Measurements from ENCODE around the gene GAD1. TPM values are rescaled to one million over a fixed set of nuclear protein-coding genes. Genes with fewer than 3 reads are reported as not detected.

GAD1 gene
- total RNA-seq, 1 experiment from 2014 or later = 2.5 TPM

DNA sequence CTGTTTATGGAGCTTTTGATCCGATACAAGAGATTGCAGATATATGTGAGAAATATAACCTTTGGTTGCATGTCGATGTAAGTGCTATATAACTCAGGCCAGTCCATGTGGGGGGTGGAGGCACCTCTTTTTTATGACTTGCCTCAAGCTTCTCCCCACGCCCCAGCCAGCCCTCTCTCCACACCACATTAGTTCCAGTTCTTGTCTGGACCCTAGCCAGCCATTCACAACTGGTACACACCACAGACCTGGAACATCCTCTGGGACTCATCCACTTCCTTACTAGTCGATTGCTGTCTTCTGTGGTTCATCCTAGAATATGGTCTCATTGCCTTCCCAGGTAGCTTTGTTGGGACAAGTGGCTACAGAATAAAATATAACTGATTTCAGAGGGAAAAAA is 31.0 kb downstream of the GAD1 start:
- H3K36me3 Mint-ChIP-seq = no peaks in the 10 kb centered on the region
- H3K27me3 Mint-ChIP-seq (ENCODE audit: low read depth) = peaks cover 3% of the 10 kb centered on the region; the same call in 1 of the 2 replicates
- H3K4me3 Mint-ChIP-seq = no peak overlapping the region
- DNase-seq (ENCODE audit: low spot score) (no peak), ATAC-seq (no peak)
- TF ChIP-seq, protein P1, sequence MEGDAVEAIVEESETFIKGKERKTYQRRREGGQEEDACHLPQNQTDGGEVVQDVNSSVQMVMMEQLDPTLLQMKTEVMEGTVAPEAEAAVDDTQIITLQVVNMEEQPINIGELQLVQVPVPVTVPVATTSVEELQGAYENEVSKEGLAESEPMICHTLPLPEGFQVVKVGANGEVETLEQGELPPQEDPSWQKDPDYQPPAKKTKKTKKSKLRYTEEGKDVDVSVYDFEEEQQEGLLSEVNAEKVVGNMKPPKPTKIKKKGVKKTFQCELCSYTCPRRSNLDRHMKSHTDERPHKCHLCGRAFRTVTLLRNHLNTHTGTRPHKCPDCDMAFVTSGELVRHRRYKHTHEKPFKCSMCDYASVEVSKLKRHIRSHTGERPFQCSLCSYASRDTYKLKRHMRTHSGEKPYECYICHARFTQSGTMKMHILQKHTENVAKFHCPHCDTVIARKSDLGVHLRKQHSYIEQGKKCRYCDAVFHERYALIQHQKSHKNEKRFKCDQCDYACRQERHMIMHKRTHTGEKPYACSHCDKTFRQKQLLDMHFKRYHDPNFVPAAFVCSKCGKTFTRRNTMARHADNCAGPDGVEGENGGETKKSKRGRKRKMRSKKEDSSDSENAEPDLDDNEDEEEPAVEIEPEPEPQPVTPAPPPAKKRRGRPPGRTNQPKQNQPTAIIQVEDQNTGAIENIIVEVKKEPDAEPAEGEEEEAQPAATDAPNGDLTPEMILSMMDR (IDR thresholded peaks at IDR 0.05) = no peak
- no peak for TF ChIP-seq FOXP1 (CRISPR knock-in tag; IDR thresholded peaks at IDR 0.05; ENCODE audit: borderline replicate concordance)
- TF ChIP-seq NR3C1 (CRISPR knock-in tag; conservative IDR thresholded peaks at IDR 0.05; ENCODE audit: low read depth) = no peak
- H3K27ac Mint-ChIP-seq = no peak overlapping the region
- POLR2A ChIA-PET = interaction anchor here (0.6 kb wide), 1 partner anchor 181 kb away, joined by 3 read pairs; no protein-coding TSS in a partner anchor
- H3K9me3 Mint-ChIP-seq = peaks cover 6% of the 10 kb centered on the region; the same call in 1 of the 2 replicates
- CTCF ChIA-PET = interaction anchor here (0.7 to 1.4 kb wide), 4 partner anchors 14 to 27 kb away, joined by 3 to 6 read pairs (median 4); no protein-coding TSS in a partner anchor
- no peaks in the 10 kb centered on the region for H3K4me1 Mint-ChIP-seq

DNA sequence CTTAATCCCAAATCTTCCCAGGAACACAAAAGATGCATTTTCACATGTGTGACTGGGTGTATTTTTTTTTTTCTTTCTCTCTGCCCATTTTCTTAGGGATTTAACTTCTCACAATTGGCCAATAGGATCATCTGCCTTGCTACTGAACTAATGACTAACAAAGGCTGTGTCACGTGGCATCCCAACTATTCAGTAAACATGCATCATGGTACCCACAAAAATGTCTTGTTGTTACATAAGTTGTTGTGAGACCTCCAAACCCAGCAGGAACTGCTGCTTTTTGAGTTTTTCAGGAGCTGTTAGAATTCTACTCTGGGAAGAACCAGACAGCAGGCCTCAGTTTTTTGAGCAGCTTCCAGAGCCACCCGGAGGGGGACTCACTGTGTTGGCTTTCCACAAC is 31.9 kb downstream of the GAD1 start:
- Mint-ChIP-seq H3K36me3 (no peaks in the 10 kb centered on the region), H3K27me3 (ENCODE audit: low read depth) (peaks cover 3% of the 10 kb centered on the region; the same call in 1 of the 2 replicates), H3K4me1 (no peaks in the 10 kb centered on the region), H3K4me3 (no peak overlapping the region), H3K27ac (no peak overlapping the region), H3K9me3 (peaks cover 6% of the 10 kb centered on the region; the same call in 1 of the 2 replicates)
- ChIA-PET POLR2A (interaction anchor here (0.6 kb wide), 1 partner anchor 182 kb away, joined by 3 read pairs; no protein-coding TSS in a partner anchor), CTCF (interaction anchor here (0.7 to 1.4 kb wide), 2 partner anchors 24 to 28 kb away, joined by 4 to 6 read pairs; no protein-coding TSS in a partner anchor)
- no peak for DNase-seq (ENCODE audit: low spot score)
- TF ChIP-seq, protein P2, sequence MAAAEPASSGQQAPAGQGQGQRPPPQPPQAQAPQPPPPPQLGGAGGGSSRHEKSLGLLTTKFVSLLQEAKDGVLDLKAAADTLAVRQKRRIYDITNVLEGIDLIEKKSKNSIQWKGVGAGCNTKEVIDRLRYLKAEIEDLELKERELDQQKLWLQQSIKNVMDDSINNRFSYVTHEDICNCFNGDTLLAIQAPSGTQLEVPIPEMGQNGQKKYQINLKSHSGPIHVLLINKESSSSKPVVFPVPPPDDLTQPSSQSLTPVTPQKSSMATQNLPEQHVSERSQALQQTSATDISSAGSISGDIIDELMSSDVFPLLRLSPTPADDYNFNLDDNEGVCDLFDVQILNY (CRISPR knock-in tag; IDR thresholded peaks at IDR 0.05) = no peak
- no peak for TF ChIP-seq STAT6 (CRISPR knock-in tag; conservative IDR thresholded peaks at IDR 0.05; ENCODE audit: low read depth)
- no peak for TF ChIP-seq TCF7 (CRISPR knock-in tag; IDR thresholded peaks at IDR 0.05; ENCODE audit: low read depth)
- TF ChIP-seq SMAD4 (CRISPR knock-in tag; IDR thresholded peaks at IDR 0.05) = no peak
- TF ChIP-seq ZNF138 (CRISPR knock-in tag; conservative IDR thresholded peaks at IDR 0.05) = no peak
- TF ChIP-seq OVOL2 (CRISPR knock-in tag; IDR thresholded peaks at IDR 0.05; ENCODE audit: borderline replicate concordance) = no peak
- no peak for ATAC-seq

- H3K4me3 Mint-ChIP-seq = no peak overlapping the region
- ChIA-PET CTCF (interaction anchor here (0.5 to 3.1 kb wide), 2 partner anchors 23 to 451 kb away, joined by 3 to 13 read pairs; no protein-coding TSS in a partner anchor), POLR2A (no interaction called here)
- H3K4me1 Mint-ChIP-seq = no peaks in the 10 kb centered on the region
- DNase-seq (ENCODE audit: low spot score) = no peak
- peaks cover 3% of the 10 kb centered on the region; the same call in 1 of the 2 replicates for H3K27me3 Mint-ChIP-seq (ENCODE audit: low read depth)
- no peaks in the 10 kb centered on the region for H3K36me3 Mint-ChIP-seq
- no peak overlapping the region for H3K27ac Mint-ChIP-seq
- H3K9me3 Mint-ChIP-seq = peaks cover 6% of the 10 kb centered on the region; the same call in 1 of the 2 replicates
- no peak for ATAC-seq
- TF ChIP-seq NFYB (CRISPR knock-in tag; conservative IDR thresholded peaks at IDR 0.05; ENCODE audit: low read depth) (no peak), ZNF416 (CRISPR knock-in tag; IDR thresholded peaks at IDR 0.05) (no peak), HMGA2 (CRISPR knock-in tag; IDR thresholded peaks at IDR 0.05) (no peak), TEAD4 (CRISPR knock-in tag; IDR thresholded peaks at IDR 0.05) (no peak), KAT7 (CRISPR knock-in tag; IDR thresholded peaks at IDR 0.05; ENCODE audit: borderline replicate concordance) (no peak), ZNF219 (CRISPR knock-in tag; IDR thresholded peaks at IDR 0.05; ENCODE audit: borderline replicate concordance) (no peak), ATF2 (CRISPR knock-in tag; IDR thresholded peaks at IDR 0.05; ENCODE audit: borderline replicate concordance, low read depth) (no peak), CREM (CRISPR knock-in tag; IDR thresholded peaks at IDR 0.05) (no peak)
- TF ChIP-seq, protein P3, sequence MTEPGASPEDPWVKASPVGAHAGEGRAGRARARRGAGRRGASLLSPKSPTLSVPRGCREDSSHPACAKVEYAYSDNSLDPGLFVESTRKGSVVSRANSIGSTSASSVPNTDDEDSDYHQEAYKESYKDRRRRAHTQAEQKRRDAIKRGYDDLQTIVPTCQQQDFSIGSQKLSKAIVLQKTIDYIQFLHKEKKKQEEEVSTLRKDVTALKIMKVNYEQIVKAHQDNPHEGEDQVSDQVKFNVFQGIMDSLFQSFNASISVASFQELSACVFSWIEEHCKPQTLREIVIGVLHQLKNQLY (CRISPR knock-in tag; IDR thresholded peaks at IDR 0.05) = no peak
- TF ChIP-seq, protein P4, sequence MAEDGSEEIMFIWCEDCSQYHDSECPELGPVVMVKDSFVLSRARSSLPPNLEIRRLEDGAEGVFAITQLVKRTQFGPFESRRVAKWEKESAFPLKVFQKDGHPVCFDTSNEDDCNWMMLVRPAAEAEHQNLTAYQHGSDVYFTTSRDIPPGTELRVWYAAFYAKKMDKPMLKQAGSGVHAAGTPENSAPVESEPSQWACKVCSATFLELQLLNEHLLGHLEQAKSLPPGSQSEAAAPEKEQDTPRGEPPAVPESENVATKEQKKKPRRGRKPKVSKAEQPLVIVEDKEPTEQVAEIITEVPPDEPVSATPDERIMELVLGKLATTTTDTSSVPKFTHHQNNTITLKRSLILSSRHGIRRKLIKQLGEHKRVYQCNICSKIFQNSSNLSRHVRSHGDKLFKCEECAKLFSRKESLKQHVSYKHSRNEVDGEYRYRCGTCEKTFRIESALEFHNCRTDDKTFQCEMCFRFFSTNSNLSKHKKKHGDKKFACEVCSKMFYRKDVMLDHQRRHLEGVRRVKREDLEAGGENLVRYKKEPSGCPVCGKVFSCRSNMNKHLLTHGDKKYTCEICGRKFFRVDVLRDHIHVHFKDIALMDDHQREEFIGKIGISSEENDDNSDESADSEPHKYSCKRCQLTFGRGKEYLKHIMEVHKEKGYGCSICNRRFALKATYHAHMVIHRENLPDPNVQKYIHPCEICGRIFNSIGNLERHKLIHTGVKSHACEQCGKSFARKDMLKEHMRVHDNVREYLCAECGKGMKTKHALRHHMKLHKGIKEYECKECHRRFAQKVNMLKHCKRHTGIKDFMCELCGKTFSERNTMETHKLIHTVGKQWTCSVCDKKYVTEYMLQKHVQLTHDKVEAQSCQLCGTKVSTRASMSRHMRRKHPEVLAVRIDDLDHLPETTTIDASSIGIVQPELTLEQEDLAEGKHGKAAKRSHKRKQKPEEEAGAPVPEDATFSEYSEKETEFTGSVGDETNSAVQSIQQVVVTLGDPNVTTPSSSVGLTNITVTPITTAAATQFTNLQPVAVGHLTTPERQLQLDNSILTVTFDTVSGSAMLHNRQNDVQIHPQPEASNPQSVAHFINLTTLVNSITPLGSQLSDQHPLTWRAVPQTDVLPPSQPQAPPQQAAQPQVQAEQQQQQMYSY (CRISPR knock-in tag; IDR thresholded peaks at IDR 0.05) = no peak
Observed at GRCh38 chr2:170850251-170850650, 33.6 kb downstream of the GAD1 start.

All from WTC11 (cell line).